GM18517 (cell line): Measurements from ENCODE around the gene CCDC167.
A peak's percentile ranks its signal among the peaks of the same experiment; 100 is the strongest.

Source experiments
- ATAC-seq: cut with Tn5 transposase; IDR thresholded peaks from one replicate; pipeline ENCODE4 v1.9.1; 2021; ENCODE audit warnings: mild to moderate bottlenecking, moderate library complexity; ENCODE audit not compliant: unreplicated experiment

The CCDC167 gene

GRCh38 chr6:37433657-37434271, 65.9 kb downstream of the CCDC167 start:
- peak; percentile 26 for ATAC-seq
